HEK293T (cell line): ENCODE data around the gene TIAL1.

ENCODE experiments used
- ARNT ChIP-seq: fragments of 450-650 bp; IDR thresholded peaks from 2 replicates; pipeline ENCODE4 v1.6.1; 2017; ENCODE audit warnings: mild to moderate bottlenecking
- CTBP1 ChIP-seq: fragments of 450-650 bp; IDR thresholded peaks from 2 replicates; pipeline ENCODE4 v1.6.1; 2016; ENCODE audit warnings: borderline replicate concordance
- SP1 ChIP-seq: fragments of 450-650 bp; IDR thresholded peaks from 2 replicates; pipeline ENCODE4 v1.6.1; 2017
- TARDBP ChIP-seq: fragments of 450-650 bp; IDR thresholded peaks from 2 replicates; pipeline ENCODE4 v1.6.1; 2016
- ZNF384 ChIP-seq: fragments of 450-650 bp; IDR thresholded peaks from 2 replicates; pipeline ENCODE4 v1.6.1; 2016

DNA sequence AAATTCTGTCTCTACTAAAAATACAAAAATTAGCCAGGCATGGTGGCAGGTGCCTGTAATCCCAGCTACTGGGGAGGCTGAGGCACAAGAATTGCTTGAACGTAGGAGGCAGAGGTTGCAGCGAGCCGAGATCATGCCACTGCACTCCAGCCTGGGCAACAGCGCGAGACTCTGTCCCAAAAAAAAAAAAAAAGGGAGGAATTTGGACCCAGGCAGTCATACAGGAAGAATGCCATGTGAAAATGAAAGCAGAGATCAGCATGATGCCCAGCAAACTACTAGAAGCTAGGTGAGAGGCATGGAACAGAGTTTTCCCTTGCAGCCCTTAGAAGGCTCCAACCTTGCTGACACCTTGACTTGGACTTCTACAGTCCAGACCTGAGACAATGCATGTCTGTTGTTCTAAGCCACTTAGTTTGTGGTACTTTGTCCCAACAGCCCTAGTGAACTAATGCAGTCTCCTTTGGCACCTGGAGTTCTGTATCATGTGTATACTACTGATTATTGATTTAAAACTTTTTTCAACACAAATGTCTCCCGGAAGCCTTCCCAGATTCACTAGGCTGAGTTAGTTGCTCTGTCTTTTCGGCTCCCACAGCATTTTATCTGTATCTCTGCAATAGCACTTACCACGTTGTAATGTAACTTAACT, 44.2 kb upstream of the TIAL1 start:
- no peak for TF ChIP-seq SP1
- no peak for TF ChIP-seq CTBP1
- TF ChIP-seq ARNT: no peak
- no peak for TF ChIP-seq ZNF384
- no peak for TF ChIP-seq TARDBP
